ENCODE data around the gene RGL2.
A peak's percentile ranks its signal among the peaks of the same experiment; 100 is the strongest.
"Not testable (repeated sequence)": the region's sequence is repeated elsewhere in the genome, so short reads cannot be mapped to it uniquely, and the experiment has no call there.

The RGL2 gene

GRCh38 chr6:33290459-33290858, 8.3 kb downstream of the RGL2 start:
- DNase-seq, result no peak

GRCh38 chr6:33289784-33290315, 8.9 kb downstream of the RGL2 start:
- DNase-seq, result no peak

- DNase-seq, result peak; percentile 94
These were observed 9.6 kb downstream of the RGL2 start, which contains the start of the genes PFDN6 and WDR46 for GRCh38 chr6:33288921-33289783. PFDN6 (plus strand) TSS chr6:33289601; CDS start chr6:33289857, 256 bp downstream. WDR46 (minus strand) TSS chr6:33289239; CDS start chr6:33289170, 69 bp downstream.

- no peak for DNase-seq
These were observed 10.4 kb downstream of the RGL2 start for GRCh38 chr6:33288141-33288920.

GRCh38 chr6:33286946-33287914, 11.5 kb downstream of the RGL2 start:
- DNase-seq, result no peak

GRCh38 chr6:33285214-33285613, 13.5 kb downstream of the RGL2 start:
- DNase-seq, result not testable (repeated sequence)

- no peak for DNase-seq
These were observed 18.2 kb downstream of the RGL2 start for GRCh38 chr6:33280539-33280938.

- DNase-seq, result peak; percentile 19
These were observed 18.7 kb downstream of the RGL2 start for GRCh38 chr6:33279971-33280511.

- DNase-seq, result no peak
These were observed 19.5 kb downstream of the RGL2 start for GRCh38 chr6:33279257-33279695.

GRCh38 chr6:33278810-33279209, 19.9 kb downstream of the RGL2 start:
- DNase-seq, result no peak

GRCh38 chr6:33278392-33278741, 20.4 kb downstream of the RGL2 start:
- no peak for DNase-seq

- DNase-seq, result no peak
These were observed 20.9 kb downstream of the RGL2 start for GRCh38 chr6:33277663-33278391.

GRCh38 chr6:33276864-33277662, 21.7 kb downstream of the RGL2 start, which contains the start of gene B3GALT4:
B3GALT4 (plus strand) TSS chr6:33277123; CDS start chr6:33277420, 297 bp downstream.
- peak; percentile 66 for DNase-seq

GRCh38 chr6:33276581-33276863, 22.2 kb downstream of the RGL2 start:
- DNase-seq, result no peak

- not testable (repeated sequence) for DNase-seq
These were observed 22.8 kb downstream of the RGL2 start for GRCh38 chr6:33275795-33276580.

- no peak for DNase-seq
These were observed 24.5 kb downstream of the RGL2 start for GRCh38 chr6:33273924-33274902.

- DNase-seq, result no peak
These were observed 25.4 kb downstream of the RGL2 start for GRCh38 chr6:33273129-33273923.

All from DMS79 treated with DMSO at 0.1 percent for 48 hours (cell line).